ENCODE data around the gene NWD2.
"Not testable (repeated sequence)": the region's sequence is repeated elsewhere in the genome, so short reads cannot be mapped to it uniquely, and the experiment has no call there.

NWD2 gene

GRCh38 chr4:37244583-37245390 lies at the start of gene NWD2:
Gene NWD2, plus strand, starts transcription at chr4:37244743. Its CDS starts 325 bp downstream, at chr4:37245068.
- peak; percentile 69 for DNase-seq (ENCODE audit: low spot score)

DNA sequence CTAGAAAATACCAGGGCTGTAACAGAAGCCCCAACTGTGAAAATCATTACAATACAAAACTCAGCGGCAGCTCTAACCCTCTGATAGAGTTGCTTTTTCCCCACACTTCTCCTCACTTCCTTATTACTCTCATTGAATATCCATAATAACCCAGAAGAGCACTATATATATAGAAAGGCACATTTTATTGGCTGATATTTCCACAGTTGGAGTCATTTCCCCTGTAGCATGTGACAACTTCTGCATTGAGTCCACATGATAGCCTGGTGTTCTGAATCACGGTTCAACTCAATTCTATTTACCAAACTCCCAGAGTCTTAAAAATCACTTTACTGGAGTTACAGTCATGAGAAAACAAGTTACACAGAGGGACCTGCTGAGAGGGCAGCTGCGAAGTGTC lies 46.6 kb upstream of the NWD2 start:
- DNase-seq (ENCODE audit: low spot score) = no peak

- DNase-seq (ENCODE audit: low spot score) = not testable (repeated sequence)
Measured at GRCh38 chr4:37204740-37205139, 39.8 kb upstream of the NWD2 start.

- no peak for DNase-seq (ENCODE audit: low spot score)
Measured at GRCh38 chr4:37216209-37216608, 28.3 kb upstream of the NWD2 start.

GRCh38 chr4:37219242-37219641 lies 25.3 kb upstream of the NWD2 start:
- DNase-seq (ENCODE audit: low spot score) = no peak

DNA sequence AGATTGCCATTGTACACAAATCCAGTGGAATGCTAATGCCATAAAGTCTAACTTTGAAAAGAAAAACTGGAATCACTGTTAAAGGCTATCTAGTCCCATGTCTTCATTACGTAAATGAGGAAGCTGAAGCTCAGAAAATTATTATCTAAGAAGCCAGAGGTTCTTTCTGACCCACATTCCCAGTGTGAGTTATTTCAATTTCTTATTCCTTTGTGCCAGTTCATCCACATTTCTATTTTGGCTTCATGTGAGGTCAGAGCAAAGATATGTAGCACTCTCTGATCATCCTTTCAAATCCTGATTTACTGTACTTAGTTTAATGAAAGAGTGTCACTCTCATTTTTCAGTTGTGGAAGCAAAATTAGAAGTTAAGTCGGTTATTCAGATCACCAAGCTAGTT lies 24.6 kb upstream of the NWD2 start:
- no peak for DNase-seq (ENCODE audit: low spot score)

- no peak for DNase-seq (ENCODE audit: low spot score)
Measured at GRCh38 chr4:37220685-37221084, 23.9 kb upstream of the NWD2 start.

- no peak for DNase-seq (ENCODE audit: low spot score)
Measured at GRCh38 chr4:37223732-37224131, 20.8 kb upstream of the NWD2 start.

DNA sequence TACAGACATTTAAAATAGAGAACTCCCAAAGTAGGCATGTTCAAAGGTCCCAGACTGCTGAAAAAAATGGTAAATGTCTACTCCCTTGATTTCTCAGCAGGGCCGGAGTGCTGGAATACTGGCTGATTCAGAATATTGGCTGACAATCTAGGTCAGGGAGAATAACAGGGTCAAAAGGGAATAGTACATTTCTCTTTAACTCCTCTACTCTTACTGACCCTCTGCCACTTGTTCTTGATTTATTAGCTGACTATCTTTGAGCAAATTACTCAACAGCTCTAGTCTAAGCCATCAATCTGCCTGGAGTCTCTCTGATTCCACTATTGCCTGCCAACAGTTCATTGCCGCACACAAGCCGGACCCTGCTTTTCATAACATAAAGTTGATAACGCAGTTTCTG lies 19.7 kb upstream of the NWD2 start:
- DNase-seq (ENCODE audit: low spot score) = no peak

DNA sequence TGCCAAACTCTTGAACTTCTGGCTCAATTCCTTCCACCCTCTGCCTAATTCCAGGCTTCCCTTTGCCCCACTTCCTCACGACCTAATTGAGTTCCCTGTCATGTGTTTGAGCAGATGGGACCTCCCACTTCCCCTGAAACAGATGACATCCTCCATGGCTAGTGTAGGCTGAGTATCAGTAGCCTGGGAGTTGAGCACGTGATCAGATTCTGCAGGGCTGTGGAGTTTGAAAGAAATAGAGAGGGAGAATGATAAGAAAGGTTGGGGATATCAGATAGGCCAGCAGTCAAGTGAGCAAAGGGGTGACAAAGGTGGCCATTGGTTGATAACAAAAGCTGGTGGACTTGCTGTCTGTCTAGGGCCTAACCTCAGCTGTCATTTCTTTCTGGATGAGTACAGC lies 18.8 kb upstream of the NWD2 start:
- DNase-seq (ENCODE audit: low spot score) = no peak

DNA sequence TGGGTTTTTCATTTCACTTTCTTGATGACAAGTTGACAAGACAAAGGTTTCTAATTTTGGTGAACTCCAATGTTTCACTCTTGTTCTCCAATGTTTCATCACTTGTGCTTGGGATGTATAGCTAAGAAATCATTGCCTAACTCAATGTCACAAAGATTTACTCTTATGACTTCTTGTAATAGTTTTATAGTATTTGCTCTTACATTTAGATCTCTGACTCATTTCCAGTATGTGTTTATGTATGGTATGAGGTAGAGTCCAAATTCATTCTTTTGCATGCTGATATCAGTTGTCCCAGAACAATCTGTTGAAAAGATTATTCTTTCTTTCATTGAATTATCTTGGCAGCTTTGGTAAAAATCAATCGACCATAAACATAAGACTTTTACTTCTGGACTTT lies 12.2 kb upstream of the NWD2 start:
- DNase-seq (ENCODE audit: low spot score) = no peak

GRCh38 chr4:37236165-37236564 lies 8.4 kb upstream of the NWD2 start:
- DNase-seq (ENCODE audit: low spot score) = no peak

DNA sequence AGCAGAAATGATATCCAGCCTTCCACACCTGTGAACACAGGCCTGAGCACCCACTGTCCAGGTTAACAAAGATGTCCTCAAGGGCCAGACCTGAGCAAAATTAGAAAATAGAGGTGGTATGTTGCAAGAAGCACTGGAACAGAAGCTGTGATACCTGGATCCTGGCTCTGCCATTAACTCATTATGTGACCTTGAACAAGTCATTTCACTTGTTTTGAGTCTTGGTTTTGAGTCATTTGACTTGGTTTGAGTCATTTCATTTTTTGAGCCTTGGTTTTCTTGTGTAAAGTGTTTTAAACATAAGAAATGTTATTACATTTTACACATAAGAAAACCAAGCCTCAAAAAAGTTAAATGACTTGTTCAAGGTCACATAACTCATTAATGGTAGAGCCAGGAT lies 2.9 kb upstream of the NWD2 start:
- DNase-seq (ENCODE audit: low spot score) = no peak

- DNase-seq (ENCODE audit: low spot score) = no peak
Measured at GRCh38 chr4:37243051-37243450, 1.5 kb upstream of the NWD2 start.

GRCh38 chr4:37243722-37244582 lies 591 bp upstream of the NWD2 start:
- DNase-seq (ENCODE audit: low spot score) = no peak

GRCh38 chr4:37245391-37245954 lies 930 bp downstream of the NWD2 start:
- DNase-seq (ENCODE audit: low spot score) = no peak

- DNase-seq (ENCODE audit: low spot score) = no peak
Measured at GRCh38 chr4:37246891-37247290, 2.3 kb downstream of the NWD2 start.

DNA sequence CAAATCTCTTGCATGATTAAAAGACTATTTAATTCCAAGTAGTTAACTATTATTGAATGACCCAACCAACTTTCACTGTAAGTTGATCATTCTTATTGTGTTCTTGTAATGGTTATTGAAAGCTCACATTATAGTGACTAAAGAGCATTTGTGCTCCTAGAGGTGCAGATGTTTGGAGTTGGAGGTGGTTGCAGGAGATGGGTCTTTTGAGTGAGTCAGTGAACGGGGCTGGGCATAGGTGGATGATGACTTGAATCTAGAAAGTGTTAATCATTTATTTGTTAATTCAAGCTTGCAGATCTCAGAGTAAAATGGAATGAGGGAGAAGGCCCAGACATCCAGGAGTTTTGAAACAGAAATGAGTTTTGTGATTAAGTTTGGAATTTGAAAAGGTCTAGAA lies 13.7 kb downstream of the NWD2 start:
- DNase-seq (ENCODE audit: low spot score) = no peak

GRCh38 chr4:37268319-37268718 lies 23.8 kb downstream of the NWD2 start:
- no peak for DNase-seq (ENCODE audit: low spot score)

DNA sequence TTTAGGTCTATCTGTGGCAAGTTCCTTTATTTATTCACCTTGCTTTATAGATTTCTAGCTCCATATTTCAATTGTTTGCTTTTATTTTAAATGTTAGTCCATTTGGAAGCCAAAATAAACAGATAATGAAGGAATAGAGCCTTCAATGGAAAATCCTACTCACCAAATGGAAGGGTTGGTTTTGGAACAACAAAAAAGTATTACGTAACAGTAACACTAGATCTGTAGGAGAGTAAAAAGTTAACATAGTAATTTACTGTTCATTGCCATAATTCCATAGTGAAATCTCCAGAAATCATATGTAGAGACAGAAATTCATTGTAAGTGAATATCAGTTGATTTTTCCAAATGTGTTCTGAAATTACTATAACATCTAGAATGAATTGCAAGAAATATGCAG lies 34.6 kb downstream of the NWD2 start:
- DNase-seq (ENCODE audit: low spot score) = no peak

GRCh38 chr4:37279894-37280592 lies 35.5 kb downstream of the NWD2 start:
- no peak for DNase-seq (ENCODE audit: low spot score)

- DNase-seq (ENCODE audit: low spot score) = no peak
Measured at GRCh38 chr4:37299468-37299867, 54.9 kb downstream of the NWD2 start.
